Hippocampal formation (tissue), 2 donors: ENCODE data around the gene PASK.
A peak's percentile ranks its signal among the peaks of the same experiment; 100 is the strongest.

Experiments
- DNase-seq, 2 donors: peaks; one replicate each; lab custom pipeline; 2025; lab: John Stamatoyannopoulos, UW

PASK gene

GRCh38 chr2:241065355-241065803, 83.9 kb downstream of the PASK start:
- DNase-seq = no peak

GRCh38 chr2:241064802-241065354, 84.4 kb downstream of the PASK start:
- DNase-seq = no peak

- no peak for DNase-seq
Observed at GRCh38 chr2:241064008-241064801, 85.1 kb downstream of the PASK start.

- no peak for DNase-seq
Observed at GRCh38 chr2:241063587-241063986, 85.7 kb downstream of the PASK start.

GRCh38 chr2:241063093-241063551, 86.2 kb downstream of the PASK start:
- no peak for DNase-seq

- DNase-seq = no peak
Observed at GRCh38 chr2:241062389-241063092, 86.7 kb downstream of the PASK start.

- peak in 1 of 2 donors; percentile 17 for DNase-seq
Observed at GRCh38 chr2:241061275-241061674, 88.0 kb downstream of the PASK start.
